Activated B cell treated with CpG ODN at 0.5 μM for 24 hours (primary cell): ENCODE measurements around the gene METTL23. TPM values are rescaled to one million over a fixed set of nuclear protein-coding genes. Genes with fewer than 3 reads are reported as not detected.

ENCODE experiments used
- ATAC-seq: fragments of 200-7000 bp; cut with Tn5 transposase; one replicate; pipeline ENCODE4 v1.10.0; 2021; ENCODE audit warnings: low read depth, mild to moderate bottlenecking, moderate library complexity
- CTCF ChIA-PET: fragments of 350-600 bp; sonication (Branson Sonifier 250); formaldehyde crosslinking; loops from one replicate; lab custom pipeline; 2021; ENCODE audit warnings: antibody characterized with exemption; lab: Charles Lee
- POLR2A ChIA-PET: fragments of 350-600 bp; sonication (Branson Sonifier 250); formaldehyde crosslinking; loops from one replicate; lab custom pipeline; 2021; ENCODE audit warnings: antibody characterized with exemption; lab: Charles Lee
- DNase-seq: peaks from one replicate; pipeline ENCODE4 v3.0.0; 2022
- H3K27ac Mint-ChIP-seq: one replicate; pipeline ENCODE4 v1.8.0; 2020; ENCODE audit warnings: mixed read lengths
- H3K27me3 Mint-ChIP-seq: one replicate; pipeline ENCODE4 v1.8.0; 2021; ENCODE audit warnings: mixed read lengths
- H3K36me3 Mint-ChIP-seq: one replicate; pipeline ENCODE4 v1.8.0; 2021; ENCODE audit warnings: low read depth, mixed read lengths
- H3K4me1 Mint-ChIP-seq: one replicate; pipeline ENCODE4 v1.8.0; 2021; ENCODE audit warnings: mixed read lengths
- H3K4me3 Mint-ChIP-seq: one replicate; pipeline ENCODE4 v1.8.0; 2020; ENCODE audit warnings: mild to moderate bottlenecking, mixed read lengths
- H3K9me3 Mint-ChIP-seq: one replicate; pipeline ENCODE4 v1.8.0; 2020; ENCODE audit warnings: mixed read lengths
- CTCF ChIP-seq: fragments of 200-600 bp; IDR thresholded peaks from one replicate; pipeline ENCODE4 v1.8.0; 2022; ENCODE audit warnings: antibody characterized with exemption, mild to moderate bottlenecking
- intact Hi-C: fragments of 100-400 bp; cut with micrococcal nuclease; formaldehyde crosslinking; loops from one replicate; pipeline ENCODE4 v1.15.1; 2024
- total RNA-seq: library from RNA; stranded (reverse); gene quantifications from 2 replicates; pipeline ENCODE4 v1.2.3, GENCODE V29; 2022

Gene METTL23
- total RNA-seq, 1 donor from 2014 or later = 56.0 TPM

DNA sequence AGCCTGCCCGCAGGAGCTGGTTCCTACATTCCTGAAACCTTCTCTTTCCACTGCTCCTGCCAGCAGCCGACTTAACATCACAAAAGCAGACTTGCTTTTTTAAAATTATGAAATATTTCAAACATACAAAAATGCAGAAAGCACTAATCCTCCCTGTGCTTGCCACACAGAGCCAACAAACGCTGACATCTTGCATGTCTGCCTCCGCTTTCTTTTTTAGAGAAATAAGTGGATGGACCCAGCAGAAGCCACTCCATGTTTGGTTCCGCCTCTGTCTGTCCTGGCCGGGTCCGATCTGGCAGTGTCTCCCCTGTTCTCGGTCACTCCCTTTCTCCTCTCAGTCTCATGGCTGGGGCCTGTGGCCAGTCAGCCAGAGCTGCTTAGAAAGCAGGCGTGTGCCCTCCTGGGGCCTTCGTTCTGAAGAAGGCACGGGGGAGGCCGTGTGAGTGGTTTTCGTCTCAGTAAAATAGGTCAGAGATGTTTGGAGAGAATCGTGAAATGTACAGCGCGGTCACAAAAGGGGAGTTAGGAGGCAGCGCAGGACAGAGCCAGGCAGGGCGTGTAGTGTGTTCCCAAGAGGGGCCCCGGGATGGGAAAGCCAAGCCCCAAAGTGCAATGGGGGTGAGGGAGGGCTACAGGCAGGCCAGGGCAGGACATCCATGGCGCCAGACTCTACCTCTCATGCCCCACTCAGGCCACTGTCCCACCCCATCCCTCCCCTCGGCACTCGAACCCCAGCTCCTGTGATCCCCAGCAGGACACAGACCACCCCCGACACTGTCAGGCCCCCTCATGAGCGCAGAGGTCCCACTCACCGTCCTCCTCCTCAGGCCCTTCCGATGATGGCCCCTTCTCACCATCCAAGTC lies 39.1 kb upstream of the METTL23 start:
- ChIA-PET CTCF (no interaction called here), POLR2A (no interaction called here)
- intact Hi-C loops = no loop called here
- H3K4me3 Mint-ChIP-seq = no peak overlapping the region
- no peaks in the 10 kb centered on the region for H3K4me1 Mint-ChIP-seq
- TF ChIP-seq CTCF = no peak
- DNase-seq = no peak
- no peaks in the 10 kb centered on the region for H3K36me3 Mint-ChIP-seq
- no peak overlapping the region for H3K27ac Mint-ChIP-seq
- H3K27me3 Mint-ChIP-seq = no peaks in the 10 kb centered on the region
- ATAC-seq = no peak
- no peaks in the 10 kb centered on the region for H3K9me3 Mint-ChIP-seq

- DNase-seq = no peak
- Mint-ChIP-seq H3K4me1 (no peaks in the 10 kb centered on the region), H3K4me3 (no peak overlapping the region), H3K36me3 (no peaks in the 10 kb centered on the region), H3K27ac (no peak overlapping the region), H3K9me3 (no peaks in the 10 kb centered on the region), H3K27me3 (no peaks in the 10 kb centered on the region)
- intact Hi-C loops = no loop called here
- no peak for TF ChIP-seq CTCF
- ATAC-seq = no peak
- POLR2A ChIA-PET = no interaction called here
- CTCF ChIA-PET = no interaction called here
Observed at GRCh38 chr17:76688165-76688622, 38.4 kb upstream of the METTL23 start.

GRCh38 chr17:76689859-76690258 lies 36.8 kb upstream of the METTL23 start:
- H3K27me3 Mint-ChIP-seq = no peaks in the 10 kb centered on the region
- no peaks in the 10 kb centered on the region for H3K9me3 Mint-ChIP-seq
- H3K36me3 Mint-ChIP-seq = no peaks in the 10 kb centered on the region
- no peak overlapping the region for H3K4me3 Mint-ChIP-seq
- ATAC-seq = no peak
- TF ChIP-seq CTCF = no peak
- no peak for DNase-seq
- H3K27ac Mint-ChIP-seq = no peak overlapping the region
- ChIA-PET CTCF (no interaction called here), POLR2A (no interaction called here)
- H3K4me1 Mint-ChIP-seq = no peaks in the 10 kb centered on the region
- intact Hi-C loops = no loop called here

GRCh38 chr17:76690596-76691280 lies 35.9 kb upstream of the METTL23 start:
- no peaks in the 10 kb centered on the region for H3K27me3 Mint-ChIP-seq
- DNase-seq (no peak), ATAC-seq (no peak)
- intact Hi-C loops = no loop called here
- CTCF ChIA-PET = interaction anchor here (0.7 kb wide), 1 partner anchor 9 kb away, joined by 3 read pairs; no protein-coding TSS in a partner anchor
- H3K4me1 Mint-ChIP-seq = peaks cover 4% of the 10 kb centered on the region
- H3K4me3 Mint-ChIP-seq = no peak overlapping the region
- no peaks in the 10 kb centered on the region for H3K36me3 Mint-ChIP-seq
- H3K27ac Mint-ChIP-seq = no peak overlapping the region
- TF ChIP-seq CTCF = no peak
- POLR2A ChIA-PET = interaction anchor here (1.1 kb wide), 1 partner anchor 19 kb away, joined by 6 read pairs; no protein-coding TSS in a partner anchor
- no peaks in the 10 kb centered on the region for H3K9me3 Mint-ChIP-seq
